ENCODE measurements around the gene PIP5K1A.
A peak's percentile ranks its signal among the peaks of the same experiment; 100 is the strongest.
"Not testable (repeated sequence)": the region's sequence is repeated elsewhere in the genome, so short reads cannot be mapped to it uniquely, and the experiment has no call there.

Gene PIP5K1A

DNA sequence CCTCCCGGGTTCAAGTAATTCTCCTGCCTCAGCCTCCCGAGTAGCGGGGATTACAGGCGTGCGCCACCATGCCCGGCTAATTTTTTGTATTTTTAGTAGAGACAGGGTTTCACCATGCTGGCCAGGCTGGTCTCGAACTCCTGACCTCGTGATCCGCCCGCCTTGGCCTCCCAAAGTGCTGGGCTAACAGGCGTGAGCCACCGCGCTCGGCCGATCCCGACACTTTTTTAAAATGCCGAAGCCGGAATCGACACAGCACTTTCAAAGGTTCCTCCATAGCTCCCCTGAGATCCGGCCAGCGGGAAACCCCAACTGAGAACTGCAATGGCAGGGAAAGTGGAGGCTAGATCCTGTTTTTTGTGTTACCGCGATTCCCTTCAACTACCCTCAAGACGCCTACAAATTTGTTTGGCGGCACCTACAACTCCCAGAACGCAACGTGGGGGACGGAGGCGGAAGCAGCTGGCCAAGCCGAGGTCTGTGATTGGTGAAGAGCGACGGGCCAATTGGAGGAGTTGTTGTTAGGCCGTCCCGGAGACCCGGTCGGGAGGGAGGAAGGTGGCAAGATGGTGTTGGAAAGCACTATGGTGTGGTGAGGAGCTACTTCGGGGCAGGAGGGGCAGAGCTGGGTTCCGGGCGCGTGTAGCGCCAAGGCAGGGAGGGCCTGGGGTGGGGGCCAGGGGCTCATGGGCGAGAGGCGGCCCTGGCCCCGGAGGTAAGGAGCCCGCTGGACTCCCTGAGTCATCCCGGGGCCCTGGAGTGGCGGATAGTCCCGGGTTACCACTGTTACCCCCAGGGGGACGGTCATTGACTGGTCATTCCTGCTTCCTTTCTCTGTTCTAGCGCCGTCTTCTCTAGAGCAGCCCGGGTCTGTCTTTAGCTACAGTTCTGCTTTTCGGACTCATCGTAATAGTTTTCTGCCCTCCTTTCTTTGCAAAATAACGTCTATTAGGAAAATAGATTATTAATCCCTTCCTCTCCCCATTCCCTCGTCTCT lies 56.2 kb downstream of the PIP5K1A start, which contains the start of gene PSMD4:
TSS of gene PSMD4 (plus strand) at position 518 of the 997 bp plus-strand sequence. CDS start at position 567, 49 bp downstream.
- TF ChIP-seq FOXP2 (optimal IDR thresholded peaks at IDR 0.05; ENCODE audit: control extremely low read depth, extremely low read length, insufficient read depth), result peak; percentile 44
- no peak for TF ChIP-seq EZH2 (IDR thresholded peaks at IDR 0.05)
- peak; percentile 98 for TF ChIP-seq POLR2AphosphoS5 (IDR thresholded peaks at IDR 0.05; ENCODE audit: borderline replicate concordance, low read depth, low read length)
- peak; percentile 87 for DNase-seq (ENCODE audit: low read depth, low spot score)
- Histone ChIP-seq H3K36me3 (ENCODE audit: insufficient read depth, low read length) (peaks cover 2% of the 10 kb centered on the region), H3K9ac (ENCODE audit: insufficient read length) (peak within 1 kb of the TSS; percentile 96), H3K4me3 (peak within 1 kb of the TSS; percentile 98), H3K9me3 (ENCODE audit: low read depth, low read length) (no peaks in the 10 kb centered on the region), H3K27ac (peak within 1 kb of the TSS; percentile 79)

DNA sequence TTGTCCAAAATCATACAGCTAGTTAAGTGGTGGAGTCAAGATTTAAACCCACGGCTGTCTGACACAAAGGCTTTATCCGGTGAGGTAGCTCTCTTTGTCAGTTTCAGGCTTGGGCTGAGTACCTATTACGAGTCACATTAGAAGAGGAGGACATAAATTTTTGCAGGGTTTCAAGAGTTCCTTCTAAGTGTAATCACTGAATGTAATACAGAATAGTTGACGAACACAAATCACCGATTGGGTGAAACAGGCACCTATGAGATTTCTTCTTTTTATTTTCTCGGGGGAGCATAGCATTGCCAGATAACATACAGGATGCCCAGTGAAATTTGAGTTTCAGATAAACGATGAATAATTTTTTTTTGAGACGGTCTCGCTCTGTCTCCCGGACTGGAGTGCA lies 57.0 kb downstream of the PIP5K1A start:
- TF ChIP-seq FOXP2 (optimal IDR thresholded peaks at IDR 0.05; ENCODE audit: control extremely low read depth, extremely low read length, insufficient read depth) (no peak), EZH2 (IDR thresholded peaks at IDR 0.05) (no peak), POLR2AphosphoS5 (IDR thresholded peaks at IDR 0.05; ENCODE audit: borderline replicate concordance, low read depth, low read length) (no peak)
- H3K4me3 ChIP-seq, result peak overlapping the region; percentile 98
- DNase-seq (ENCODE audit: low read depth, low spot score), result no peak
- H3K36me3 ChIP-seq (ENCODE audit: insufficient read depth, low read length), result no peaks in the 10 kb centered on the region
- peak overlapping the region; percentile 79 for H3K27ac ChIP-seq
- H3K9ac ChIP-seq (ENCODE audit: insufficient read length), result peak overlapping the region; percentile 96
- H3K9me3 ChIP-seq (ENCODE audit: low read depth, low read length), result no peaks in the 10 kb centered on the region

DNA sequence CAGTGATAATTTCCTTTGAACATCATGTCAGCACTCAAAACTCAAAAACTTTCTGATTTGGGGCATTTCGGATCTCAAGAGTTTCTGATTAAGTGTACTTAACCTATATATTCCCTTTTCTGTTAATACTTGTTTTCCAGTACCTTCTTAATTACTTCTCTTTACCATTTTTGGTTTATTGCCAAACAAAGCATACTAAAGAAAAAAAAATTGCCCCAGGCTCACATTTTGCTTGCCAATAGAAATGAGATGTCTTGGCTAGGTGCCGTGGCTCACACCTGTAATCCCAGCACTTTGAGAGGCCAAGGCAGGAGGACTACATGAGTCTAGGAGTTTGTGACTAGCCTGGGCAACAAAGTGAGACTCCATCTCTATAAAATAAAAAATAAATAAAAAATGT lies 61.0 kb downstream of the PIP5K1A start:
- no peak overlapping the region for H3K9ac ChIP-seq (ENCODE audit: insufficient read length)
- H3K4me3 ChIP-seq, result no peak overlapping the region
- H3K36me3 ChIP-seq (ENCODE audit: insufficient read depth, low read length), result peaks cover 23% of the 10 kb centered on the region; the same call in 1 of the 2 replicates
- no peaks in the 10 kb centered on the region for H3K9me3 ChIP-seq (ENCODE audit: low read depth, low read length)
- H3K27ac ChIP-seq, result no peak overlapping the region
- TF ChIP-seq EZH2 (IDR thresholded peaks at IDR 0.05), result no peak
- no peak for TF ChIP-seq FOXP2 (optimal IDR thresholded peaks at IDR 0.05; ENCODE audit: control extremely low read depth, extremely low read length, insufficient read depth)
- no peak for TF ChIP-seq POLR2AphosphoS5 (IDR thresholded peaks at IDR 0.05; ENCODE audit: borderline replicate concordance, low read depth, low read length)
- no peak for DNase-seq (ENCODE audit: low read depth, low spot score)

DNA sequence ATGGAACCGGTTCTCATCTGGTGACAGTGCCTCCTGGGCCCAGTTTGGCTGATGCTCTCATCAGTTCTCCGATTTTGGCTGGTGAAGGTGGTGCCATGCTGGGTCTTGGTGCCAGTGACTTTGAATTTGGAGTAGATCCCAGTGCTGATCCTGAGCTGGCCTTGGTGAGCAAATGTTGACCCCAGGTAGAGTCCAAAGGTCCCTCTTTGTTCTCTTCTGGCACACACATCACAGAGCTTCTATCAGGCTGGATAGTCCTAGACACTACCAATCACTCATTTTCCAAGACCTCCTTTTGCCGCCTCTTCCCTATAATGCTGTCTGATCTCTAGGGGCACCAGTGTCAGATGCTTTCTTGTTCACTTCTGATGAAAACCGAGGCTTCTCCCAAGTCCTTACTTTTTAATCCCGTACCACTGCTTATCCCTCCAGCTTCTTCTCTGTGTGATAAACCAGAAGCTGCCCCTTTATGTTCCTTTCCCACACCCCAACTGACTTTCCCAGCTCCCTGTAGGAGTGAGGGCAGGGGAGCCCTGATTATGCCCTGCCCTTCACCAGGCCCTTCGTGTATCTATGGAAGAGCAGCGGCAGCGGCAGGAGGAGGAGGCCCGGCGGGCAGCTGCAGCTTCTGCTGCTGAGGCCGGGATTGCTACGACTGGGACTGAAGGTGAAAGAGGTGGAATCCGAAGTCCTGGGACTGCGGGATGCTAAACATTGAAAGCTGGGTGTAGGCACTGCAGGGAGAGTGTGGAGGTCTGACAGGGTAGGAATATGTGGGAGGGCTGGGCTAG lies 67.3 kb downstream of the PIP5K1A start:
- H3K4me3 ChIP-seq, result no peak overlapping the region
- peaks cover 58% of the 10 kb centered on the region for H3K36me3 ChIP-seq (ENCODE audit: insufficient read depth, low read length)
- H3K27ac ChIP-seq, result no peak overlapping the region
- TF ChIP-seq EZH2 (IDR thresholded peaks at IDR 0.05) (no peak), FOXP2 (optimal IDR thresholded peaks at IDR 0.05; ENCODE audit: control extremely low read depth, extremely low read length, insufficient read depth) (no peak)
- no peak for DNase-seq (ENCODE audit: low read depth, low spot score)
- no peaks in the 10 kb centered on the region for H3K9me3 ChIP-seq (ENCODE audit: low read depth, low read length)
- H3K9ac ChIP-seq (ENCODE audit: insufficient read length), result no peak overlapping the region

DNA sequence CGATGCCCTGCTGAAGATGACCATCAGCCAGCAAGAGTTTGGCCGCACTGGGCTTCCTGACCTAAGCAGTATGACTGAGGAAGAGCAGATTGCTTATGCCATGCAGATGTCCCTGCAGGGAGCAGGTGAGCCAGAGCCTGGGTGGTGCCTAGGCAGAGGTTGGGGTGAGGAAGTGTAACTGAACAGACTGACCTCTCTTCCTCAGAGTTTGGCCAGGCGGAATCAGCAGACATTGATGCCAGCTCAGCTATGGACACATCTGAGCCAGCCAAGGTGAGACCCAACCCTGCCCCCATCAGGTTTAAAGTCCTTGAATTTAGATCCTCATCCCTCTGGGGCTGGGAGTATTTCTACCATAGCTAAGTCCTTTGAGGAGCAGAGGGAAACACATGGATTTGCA lies 68.0 kb downstream of the PIP5K1A start:
- no peak overlapping the region for H3K9ac ChIP-seq (ENCODE audit: insufficient read length)
- H3K27ac ChIP-seq, result no peak overlapping the region
- peaks cover 58% of the 10 kb centered on the region for H3K36me3 ChIP-seq (ENCODE audit: insufficient read depth, low read length)
- no peak overlapping the region for H3K4me3 ChIP-seq
- no peaks in the 10 kb centered on the region for H3K9me3 ChIP-seq (ENCODE audit: low read depth, low read length)
- TF ChIP-seq POLR2AphosphoS5 (IDR thresholded peaks at IDR 0.05; ENCODE audit: borderline replicate concordance, low read depth, low read length) (no peak), EZH2 (IDR thresholded peaks at IDR 0.05) (no peak), FOXP2 (optimal IDR thresholded peaks at IDR 0.05; ENCODE audit: control extremely low read depth, extremely low read length, insufficient read depth) (no peak)
- DNase-seq (ENCODE audit: low read depth, low spot score), result no peak

DNA sequence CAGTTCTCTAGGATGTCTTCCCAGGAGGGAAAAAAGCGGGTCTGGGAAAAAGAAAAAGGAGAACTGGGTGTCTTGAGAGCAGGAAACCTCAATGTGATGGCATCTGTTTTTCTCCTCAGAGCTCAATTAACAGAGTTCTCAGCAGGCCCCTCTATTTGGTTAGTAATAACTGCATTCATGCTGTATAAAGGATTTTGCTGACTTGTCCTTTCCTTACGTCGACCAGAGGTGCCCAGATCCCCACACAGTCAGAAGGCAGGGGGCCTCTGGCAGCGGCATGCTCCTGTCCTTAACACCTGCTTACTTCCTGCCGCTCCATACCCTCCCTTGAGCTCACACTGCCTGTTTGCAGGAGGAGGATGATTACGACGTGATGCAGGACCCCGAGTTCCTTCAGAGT lies 68.5 kb downstream of the PIP5K1A start:
- H3K4me3 ChIP-seq, result no peak overlapping the region
- no peak for TF ChIP-seq FOXP2 (optimal IDR thresholded peaks at IDR 0.05; ENCODE audit: control extremely low read depth, extremely low read length, insufficient read depth)
- TF ChIP-seq EZH2 (IDR thresholded peaks at IDR 0.05), result no peak
- TF ChIP-seq POLR2AphosphoS5 (IDR thresholded peaks at IDR 0.05; ENCODE audit: borderline replicate concordance, low read depth, low read length), result no peak
- no peak for DNase-seq (ENCODE audit: low read depth, low spot score)
- no peak overlapping the region for H3K9ac ChIP-seq (ENCODE audit: insufficient read length)
- H3K36me3 ChIP-seq (ENCODE audit: insufficient read depth, low read length), result peaks cover 58% of the 10 kb centered on the region
- no peak overlapping the region for H3K27ac ChIP-seq
- no peaks in the 10 kb centered on the region for H3K9me3 ChIP-seq (ENCODE audit: low read depth, low read length)

DNA sequence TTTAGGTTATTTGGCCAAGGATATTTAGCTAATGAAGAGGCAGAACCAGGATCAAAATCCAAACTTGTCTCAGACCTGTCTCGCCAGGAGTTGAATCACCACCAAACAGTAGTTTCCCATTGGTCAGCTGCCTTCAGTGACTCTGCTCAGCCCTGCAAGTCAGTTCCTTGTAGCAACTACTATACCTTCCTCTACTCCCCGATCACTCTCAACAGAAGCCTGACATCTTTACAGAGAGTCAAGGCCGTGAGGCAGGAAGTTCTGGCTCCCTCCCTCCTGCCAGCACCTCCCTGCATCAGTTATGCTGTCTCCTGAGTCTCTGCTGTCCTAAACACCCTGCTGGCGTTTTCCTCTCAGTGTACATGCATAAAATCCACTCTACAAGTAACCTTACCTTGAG lies 69.4 kb downstream of the PIP5K1A start:
- no peak overlapping the region for H3K9ac ChIP-seq (ENCODE audit: insufficient read length)
- no peak overlapping the region for H3K27ac ChIP-seq
- no peak overlapping the region for H3K4me3 ChIP-seq
- DNase-seq (ENCODE audit: low read depth, low spot score), result no peak
- TF ChIP-seq FOXP2 (optimal IDR thresholded peaks at IDR 0.05; ENCODE audit: control extremely low read depth, extremely low read length, insufficient read depth) (no peak), EZH2 (IDR thresholded peaks at IDR 0.05) (no peak), POLR2AphosphoS5 (IDR thresholded peaks at IDR 0.05; ENCODE audit: borderline replicate concordance, low read depth, low read length) (no peak)
- H3K9me3 ChIP-seq (ENCODE audit: low read depth, low read length), result no peaks in the 10 kb centered on the region
- H3K36me3 ChIP-seq (ENCODE audit: insufficient read depth, low read length), result peaks cover 48% of the 10 kb centered on the region

DNA sequence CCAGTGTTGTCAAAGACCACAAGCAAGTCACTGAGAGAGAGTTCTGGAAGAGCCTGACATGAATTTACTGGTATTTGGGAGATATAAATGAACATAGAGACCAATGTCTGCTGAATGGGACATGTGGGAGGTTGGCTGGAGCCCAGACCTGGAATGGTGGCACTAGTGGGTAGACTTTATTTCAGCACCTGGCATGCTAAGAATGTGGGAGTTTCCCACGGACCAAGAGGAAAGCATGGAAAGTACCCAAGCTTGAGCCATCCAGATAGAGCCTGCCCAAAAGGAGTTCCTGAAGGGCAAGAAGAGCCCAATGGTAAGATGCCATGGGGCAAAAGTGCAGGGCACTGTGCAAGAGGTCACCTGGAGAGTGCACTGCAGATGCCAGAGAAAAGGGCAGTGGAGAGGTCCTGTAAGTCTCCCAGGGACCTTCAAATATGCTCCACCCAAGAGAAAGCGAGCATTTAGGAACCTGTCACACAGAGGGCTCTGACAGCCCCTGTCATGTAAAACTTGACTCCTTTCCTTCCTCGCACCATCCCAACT lies 75.6 kb downstream of the PIP5K1A start:
- TF ChIP-seq FOXP2 (optimal IDR thresholded peaks at IDR 0.05; ENCODE audit: control extremely low read depth, extremely low read length, insufficient read depth), result no peak
- no peak for TF ChIP-seq EZH2 (IDR thresholded peaks at IDR 0.05)
- TF ChIP-seq POLR2AphosphoS5 (IDR thresholded peaks at IDR 0.05; ENCODE audit: borderline replicate concordance, low read depth, low read length), result no peak
- Histone ChIP-seq H3K27ac (no peak overlapping the region), H3K4me3 (no peak overlapping the region), H3K9ac (ENCODE audit: insufficient read length) (no peak overlapping the region), H3K36me3 (ENCODE audit: insufficient read depth, low read length) (no peaks in the 10 kb centered on the region; the same call in 1 of the 2 replicates), H3K9me3 (ENCODE audit: low read depth, low read length) (no peaks in the 10 kb centered on the region)
- DNase-seq (ENCODE audit: low read depth, low spot score), result no peak

DNA sequence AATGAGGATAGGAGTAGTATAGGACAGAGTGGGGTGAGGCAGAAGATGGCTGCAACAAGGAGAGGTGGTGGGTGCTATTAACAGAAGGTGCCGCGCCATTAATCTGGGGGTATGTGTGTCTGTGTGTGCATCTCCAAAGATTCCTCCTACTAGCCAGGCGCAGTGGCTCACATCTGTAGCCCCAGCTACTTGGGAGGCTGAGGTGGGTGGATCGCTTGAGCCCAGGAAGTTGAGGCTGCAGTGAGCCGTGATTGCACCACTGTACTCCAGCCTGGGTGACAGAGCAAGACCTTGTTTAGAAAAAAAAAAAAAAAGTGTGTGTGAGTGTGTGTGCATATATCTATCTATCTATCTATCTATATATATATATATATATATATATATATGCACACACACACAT lies 77.0 kb downstream of the PIP5K1A start:
- H3K9me3 ChIP-seq (ENCODE audit: low read depth, low read length); H3K27ac ChIP-seq; H3K4me3 ChIP-seq; H3K36me3 ChIP-seq (ENCODE audit: insufficient read depth, low read length); DNase-seq (ENCODE audit: low read depth, low spot score); H3K9ac ChIP-seq (ENCODE audit: insufficient read length): not testable (repeated sequence)

Data from SK-N-MC (cell line).